Measurements from ENCODE around the gene COL1A1. TPM values are rescaled to one million over a fixed set of nuclear protein-coding genes. Genes with fewer than 3 reads are reported as not detected.
A peak's percentile ranks its signal among the peaks of the same experiment; 100 is the strongest.

Gene COL1A1
- total and polyA plus RNA-seq, 2 experiments from 2014 or later = 6,472 to 15,283 TPM

DNA sequence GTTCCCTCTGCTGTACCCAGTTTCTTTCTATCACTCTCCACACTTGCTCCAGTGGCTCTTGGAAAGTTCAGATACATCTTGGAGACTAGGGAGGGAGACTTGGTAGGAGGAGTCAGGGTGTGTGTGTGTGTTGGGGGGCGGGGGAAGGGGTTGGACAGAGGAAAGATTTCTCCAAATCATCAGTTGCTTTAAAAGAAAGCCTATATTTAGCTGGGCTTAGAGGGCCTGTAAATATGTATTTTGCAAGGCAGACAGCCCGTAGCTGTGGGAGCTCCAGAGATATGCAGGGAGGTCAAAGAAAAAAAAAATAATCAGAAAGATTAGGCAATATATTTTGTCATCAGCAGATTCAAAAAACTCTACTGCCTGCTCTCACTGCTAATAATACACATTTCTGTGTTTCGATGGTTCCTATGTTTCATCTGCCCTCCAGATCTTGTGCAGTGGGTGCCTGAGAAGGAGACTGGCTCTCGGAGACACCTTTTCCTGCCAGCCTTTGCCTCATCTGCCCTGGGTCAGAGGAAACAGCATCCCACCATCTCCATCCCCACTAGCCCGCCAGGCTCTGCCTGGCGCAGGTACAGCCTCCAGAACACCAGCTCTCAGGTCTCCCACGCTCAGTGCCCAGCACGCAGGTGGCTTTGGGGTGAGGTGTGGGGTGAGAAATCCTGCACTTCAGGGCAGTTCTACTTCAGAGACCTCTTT, 46.2 kb downstream of the COL1A1 start:
- in situ Hi-C loops (cut with MboI) = no loop called here
- Histone ChIP-seq H3K4me1 (ENCODE audit: insufficient read depth) (peaks cover 31% of the 10 kb centered on the region), H3K36me3 (ENCODE audit: low read depth) (no peaks in the 10 kb centered on the region), H4K20me1 (ENCODE audit: insufficient read depth) (no peaks in the 10 kb centered on the region), H3K9ac (peak overlapping the region; percentile 64), H3K79me2 (ENCODE audit: insufficient read depth) (peaks cover 5% of the 10 kb centered on the region), H3K4me2 (ENCODE audit: unreplicated experiment) (peak overlapping the region; percentile 43), H3F3A (ENCODE audit: insufficient read depth) (peaks cover 30% of the 10 kb centered on the region), H3K27ac (peak overlapping the region; percentile 78), H3K9me3 (ENCODE audit: low read depth) (no peaks in the 10 kb centered on the region), H2AFZ (peak overlapping the region; percentile 84), H3K27me3 (replicated peaks; ENCODE audit: insufficient read depth) (no peaks in the 10 kb centered on the region), H3K9me2 (ENCODE audit: insufficient read depth) (no peaks in the 10 kb centered on the region), H3K4me3 (peak overlapping the region; percentile 37; the same call in 1 of the 2 replicates)
- no peak for TF ChIP-seq EZH2 (IDR thresholded peaks at IDR 0.05; ENCODE audit: insufficient read depth, poor library complexity, severe bottlenecking)
- TF ChIP-seq EZH2phosphoT487 (IDR thresholded peaks at IDR 0.05; ENCODE audit: insufficient read depth, low read depth) = no peak
- peak; percentile 56 for DNase-seq
- WGBS, 2 experiments (ENCODE audit: low coverage in 1 of 2, low lambda C conversion rate in 2 of 2, missing lambda C conversion rate in 2 of 2) = 24 to 27% methylated on average over 8 of the region's 8 CpGs

GRCh38 chr17:50154604-50155003, 46.8 kb downstream of the COL1A1 start:
- no peaks in the 10 kb centered on the region for H3K9me3 ChIP-seq (ENCODE audit: low read depth)
- peaks cover 31% of the 10 kb centered on the region for H3K4me1 ChIP-seq (ENCODE audit: insufficient read depth)
- no peaks in the 10 kb centered on the region for H3K9me2 ChIP-seq (ENCODE audit: insufficient read depth)
- no peak for TF ChIP-seq EZH2phosphoT487 (IDR thresholded peaks at IDR 0.05; ENCODE audit: insufficient read depth, low read depth)
- TF ChIP-seq EZH2 (IDR thresholded peaks at IDR 0.05; ENCODE audit: insufficient read depth, poor library complexity, severe bottlenecking) = no peak
- H3K27me3 ChIP-seq (replicated peaks; ENCODE audit: insufficient read depth) = no peaks in the 10 kb centered on the region
- no peak overlapping the region for H3K4me3 ChIP-seq
- no peaks in the 10 kb centered on the region for H3K36me3 ChIP-seq (ENCODE audit: low read depth)
- H3K4me2 ChIP-seq (ENCODE audit: unreplicated experiment) = peak overlapping the region; percentile 43
- H3K27ac ChIP-seq = peak overlapping the region; percentile 78
- peaks cover 30% of the 10 kb centered on the region for H3F3A ChIP-seq (ENCODE audit: insufficient read depth)
- peaks cover 12% of the 10 kb centered on the region for H3K79me2 ChIP-seq (ENCODE audit: insufficient read depth)
- no peak for DNase-seq
- H4K20me1 ChIP-seq (ENCODE audit: insufficient read depth) = no peaks in the 10 kb centered on the region
- 0 to 6% methylated on average over 1 of the region's 1 CpG for WGBS, 2 experiments (ENCODE audit: low coverage in 1 of 2, low lambda C conversion rate in 2 of 2, missing lambda C conversion rate in 2 of 2)
- no peak overlapping the region for H3K9ac ChIP-seq
- H2AFZ ChIP-seq = no peak overlapping the region
- in situ Hi-C loops (cut with MboI) = no loop called here

DNA sequence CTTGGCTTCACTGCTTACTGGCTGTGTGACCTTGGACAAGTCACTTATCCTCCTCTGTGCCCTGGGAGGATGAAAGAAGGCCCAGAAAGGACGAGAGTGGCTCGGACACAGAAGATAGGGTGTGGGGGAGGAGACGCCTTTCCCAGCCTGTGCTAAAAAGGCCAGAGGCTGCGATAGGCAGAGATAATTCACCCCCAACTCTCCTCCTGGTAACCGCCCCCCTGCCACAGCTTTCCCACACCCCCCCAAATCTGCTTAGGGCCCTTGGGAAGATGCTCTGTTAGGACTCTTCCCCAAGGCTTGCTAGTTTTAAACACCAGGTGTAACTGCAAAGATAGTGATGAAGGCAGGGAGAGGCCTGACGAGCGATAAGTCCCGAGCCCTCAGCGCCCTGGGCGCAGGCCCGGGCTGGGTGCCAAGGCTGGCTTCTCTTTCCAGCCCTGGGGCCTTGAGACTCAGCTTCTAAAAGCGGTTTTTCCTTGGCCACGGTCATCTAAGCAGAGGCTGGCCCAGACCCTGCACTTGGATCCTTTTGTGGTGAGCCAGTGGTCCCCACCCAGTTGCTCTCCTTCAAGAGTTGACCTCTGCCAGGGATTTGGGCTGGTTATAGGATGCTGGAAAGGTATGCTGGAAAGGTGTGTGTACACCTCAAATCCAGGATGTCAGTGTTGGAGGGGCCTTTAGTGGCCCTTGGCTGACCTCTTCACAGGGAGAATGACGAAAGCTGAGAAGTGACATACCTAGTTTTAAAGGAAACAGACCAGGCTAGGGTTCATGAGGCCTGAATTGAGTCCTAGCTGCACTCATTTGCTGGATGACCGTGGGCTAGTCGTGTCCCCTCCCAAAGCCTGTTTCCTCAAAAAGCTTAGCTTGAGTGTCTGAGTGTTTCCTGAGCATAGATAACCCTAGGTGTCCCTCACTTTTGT, 47.5 kb downstream of the COL1A1 start:
- H3K36me3 ChIP-seq (ENCODE audit: low read depth) = no peaks in the 10 kb centered on the region
- 44 to 46% methylated on average over 16 of the region's 16 CpGs for WGBS, 2 experiments (ENCODE audit: low coverage in 1 of 2, low lambda C conversion rate in 2 of 2, missing lambda C conversion rate in 2 of 2)
- H3K4me3 ChIP-seq = no peak overlapping the region
- H4K20me1 ChIP-seq (ENCODE audit: insufficient read depth) = no peaks in the 10 kb centered on the region
- peak overlapping the region; percentile 24; the same call in 1 of the 2 replicates for H3K27ac ChIP-seq
- H3K9me3 ChIP-seq (ENCODE audit: low read depth) = no peaks in the 10 kb centered on the region
- no peak overlapping the region for H3K9ac ChIP-seq
- in situ Hi-C loops (cut with MboI) = no loop called here
- H3K4me2 ChIP-seq (ENCODE audit: unreplicated experiment) = no peak overlapping the region
- H3K79me2 ChIP-seq (ENCODE audit: insufficient read depth) = peaks cover 18% of the 10 kb centered on the region
- H3F3A ChIP-seq (ENCODE audit: insufficient read depth) = peaks cover 30% of the 10 kb centered on the region
- peak; percentile 68 for DNase-seq
- no peak for TF ChIP-seq EZH2 (IDR thresholded peaks at IDR 0.05; ENCODE audit: insufficient read depth, poor library complexity, severe bottlenecking)
- no peak for TF ChIP-seq EZH2phosphoT487 (IDR thresholded peaks at IDR 0.05; ENCODE audit: insufficient read depth, low read depth)
- H3K4me1 ChIP-seq (ENCODE audit: insufficient read depth) = peaks cover 31% of the 10 kb centered on the region
- H3K27me3 ChIP-seq (replicated peaks; ENCODE audit: insufficient read depth) = no peaks in the 10 kb centered on the region
- H2AFZ ChIP-seq = no peak overlapping the region
- no peaks in the 10 kb centered on the region for H3K9me2 ChIP-seq (ENCODE audit: insufficient read depth)

DNA sequence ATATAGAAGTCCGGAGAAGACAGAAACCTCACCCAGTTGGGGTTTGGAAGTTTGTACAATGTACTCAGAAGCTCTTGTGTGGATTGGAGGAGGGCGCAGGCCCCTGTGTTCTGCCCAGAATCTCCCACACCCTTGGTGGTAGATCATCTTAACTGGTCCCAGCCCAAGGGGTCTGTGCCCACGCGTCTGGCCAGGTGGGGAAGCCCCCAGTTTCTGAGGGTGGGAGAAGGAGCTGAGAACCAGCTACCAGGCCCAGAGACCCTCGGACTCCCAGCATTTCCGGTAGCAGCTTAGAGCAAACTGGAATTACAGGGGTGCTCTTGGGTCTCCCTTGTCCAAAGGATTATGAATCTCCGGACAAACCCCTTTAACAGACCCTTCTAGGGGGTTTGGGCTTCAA, 48.7 kb downstream of the COL1A1 start:
- in situ Hi-C loops (cut with MboI) = no loop called here
- H3K9me2 ChIP-seq (ENCODE audit: insufficient read depth) = no peaks in the 10 kb centered on the region
- H3K9me3 ChIP-seq (ENCODE audit: low read depth) = no peaks in the 10 kb centered on the region
- H3K27me3 ChIP-seq (replicated peaks; ENCODE audit: insufficient read depth) = no peaks in the 10 kb centered on the region
- no peaks in the 10 kb centered on the region for H3K36me3 ChIP-seq (ENCODE audit: low read depth)
- peak overlapping the region; percentile 78; the same call in 1 of the 2 replicates for H3K9ac ChIP-seq
- no peak overlapping the region for H2AFZ ChIP-seq
- peak overlapping the region; percentile 83; the same call in 1 of the 2 replicates for H3K4me3 ChIP-seq
- WGBS, 2 experiments (ENCODE audit: low coverage in 1 of 2, low lambda C conversion rate in 2 of 2, missing lambda C conversion rate in 2 of 2) = 37 to 39% methylated on average over 7 of the region's 7 CpGs
- no peaks in the 10 kb centered on the region for H4K20me1 ChIP-seq (ENCODE audit: insufficient read depth)
- H3K27ac ChIP-seq = no peak overlapping the region
- TF ChIP-seq EZH2 (IDR thresholded peaks at IDR 0.05; ENCODE audit: insufficient read depth, poor library complexity, severe bottlenecking) (no peak), EZH2phosphoT487 (IDR thresholded peaks at IDR 0.05; ENCODE audit: insufficient read depth, low read depth) (no peak)
- peaks cover 29% of the 10 kb centered on the region for H3K79me2 ChIP-seq (ENCODE audit: insufficient read depth)
- peaks cover 31% of the 10 kb centered on the region for H3K4me1 ChIP-seq (ENCODE audit: insufficient read depth)
- peak overlapping the region; percentile 97 for H3K4me2 ChIP-seq (ENCODE audit: unreplicated experiment)
- peaks cover 30% of the 10 kb centered on the region for H3F3A ChIP-seq (ENCODE audit: insufficient read depth)
- DNase-seq = no peak
